Stimulated activated CD4-positive, alpha-beta T cell treated with anti-CD3 and anti-CD28 coated beads, TNF-alpha, amount 100 ng/mL, for 1 hour (primary cell): ENCODE data around the gene YPEL1.

Experiments
- DNase-seq, 3 donors: peaks; one replicate each; pipeline ENCODE4 v3.0.0-alpha.2; 2020; ENCODE audit warnings: low read depth in 3 of 3, low spot score in 1 of 3

Gene YPEL1

DNA sequence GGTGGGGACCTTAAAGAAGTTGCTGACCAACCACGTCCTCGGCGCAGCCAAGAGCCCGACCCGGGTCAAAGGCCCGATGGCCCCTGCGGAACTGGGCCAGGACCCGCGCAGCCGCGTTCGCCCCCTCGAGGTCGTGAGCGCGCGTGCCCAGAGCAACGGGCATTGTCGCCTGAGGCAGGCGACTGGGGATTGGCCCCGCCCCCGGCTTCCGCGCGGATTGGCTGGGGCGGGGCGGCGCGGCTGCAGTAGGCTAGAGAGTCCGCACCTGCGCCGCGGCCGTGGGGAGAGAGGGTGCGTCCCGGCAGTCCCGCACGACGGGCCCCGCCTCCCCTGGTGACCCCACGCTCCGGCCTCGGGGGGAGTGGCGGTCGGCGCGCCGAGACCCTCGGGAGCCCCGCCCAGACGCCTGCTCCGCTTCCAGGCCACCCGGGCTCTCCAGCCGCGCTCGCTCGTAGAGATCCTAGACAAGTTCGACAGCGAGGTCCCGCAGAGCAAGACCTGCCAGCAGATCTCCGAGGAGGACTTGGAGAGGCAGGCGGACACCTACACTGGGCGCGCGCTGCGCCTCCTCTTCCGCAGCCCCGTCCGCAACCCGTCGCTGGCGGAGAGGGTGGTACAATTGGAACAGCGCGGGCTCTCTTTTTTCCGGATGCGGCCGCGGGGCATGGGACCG, 78.1 kb downstream of the YPEL1 start:
- peak in 2 of 3 donors; percentile 34 to 69 for DNase-seq

DNA sequence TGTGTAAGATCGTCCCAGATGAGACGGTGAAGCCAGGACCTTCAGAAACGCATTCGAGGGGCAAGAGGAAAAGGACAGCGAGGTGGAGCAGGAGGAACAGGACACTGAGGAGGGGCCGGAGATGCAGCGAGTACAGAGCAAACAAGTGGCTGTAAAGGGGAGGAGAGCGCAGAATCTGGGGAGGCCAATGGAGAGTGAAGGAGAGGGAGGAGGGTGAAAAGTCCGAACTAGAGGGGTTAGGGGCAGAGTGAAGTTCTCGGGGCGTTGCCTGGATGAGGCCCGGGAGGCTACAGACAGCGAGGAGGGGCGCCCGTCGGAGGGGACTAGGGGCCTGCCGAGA, 78.6 kb downstream of the YPEL1 start:
- no peak for DNase-seq

DNA sequence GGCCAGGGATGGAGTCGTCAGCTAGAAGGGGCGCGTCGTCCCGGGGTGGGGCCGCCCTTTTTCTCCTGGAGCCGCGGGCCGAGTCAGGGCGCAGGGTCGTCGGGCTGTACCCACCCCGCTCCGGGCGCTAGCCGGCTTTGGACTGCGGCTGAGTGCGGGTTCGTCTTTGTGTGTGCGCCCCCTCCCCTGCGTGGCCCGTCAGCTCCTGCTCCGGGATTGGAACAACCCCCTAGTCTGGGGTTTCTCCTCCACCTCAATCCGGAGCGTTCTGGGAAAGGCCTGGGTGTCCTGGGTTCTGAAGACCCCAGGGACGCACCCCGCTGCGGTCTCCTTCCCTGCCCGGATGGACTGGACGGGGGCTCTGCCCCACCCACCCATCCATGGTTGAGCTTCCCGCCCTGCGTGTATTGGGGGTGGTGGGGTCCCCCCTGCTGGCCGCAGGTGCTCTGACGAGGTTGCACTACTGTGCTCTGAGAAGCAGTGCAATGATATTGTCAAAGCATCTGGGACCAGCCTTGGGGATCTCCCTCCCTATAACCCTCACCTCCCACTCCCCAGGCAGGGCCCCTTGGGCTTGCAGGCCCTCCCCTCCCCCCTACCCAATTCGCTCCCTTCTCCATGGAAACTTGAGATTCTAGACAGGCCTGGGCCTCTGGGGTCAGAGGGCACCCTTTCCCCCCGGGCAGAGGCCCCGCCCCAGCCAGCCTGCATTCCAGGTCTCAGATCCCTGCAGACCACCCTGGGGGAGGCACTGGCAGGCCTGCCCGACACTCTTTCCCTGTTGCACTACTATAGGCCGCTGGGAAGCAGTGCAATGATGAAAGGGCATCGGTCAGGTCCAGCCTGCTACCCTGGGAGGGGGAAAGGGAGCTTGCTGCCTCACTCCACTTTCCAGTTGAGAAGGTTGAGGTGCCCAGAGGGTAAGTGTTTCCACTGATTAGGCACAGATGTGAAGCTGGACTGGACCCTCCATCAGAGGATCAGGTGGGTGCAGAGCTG, 82.7 kb downstream of the YPEL1 start:
- no peak for DNase-seq

DNA sequence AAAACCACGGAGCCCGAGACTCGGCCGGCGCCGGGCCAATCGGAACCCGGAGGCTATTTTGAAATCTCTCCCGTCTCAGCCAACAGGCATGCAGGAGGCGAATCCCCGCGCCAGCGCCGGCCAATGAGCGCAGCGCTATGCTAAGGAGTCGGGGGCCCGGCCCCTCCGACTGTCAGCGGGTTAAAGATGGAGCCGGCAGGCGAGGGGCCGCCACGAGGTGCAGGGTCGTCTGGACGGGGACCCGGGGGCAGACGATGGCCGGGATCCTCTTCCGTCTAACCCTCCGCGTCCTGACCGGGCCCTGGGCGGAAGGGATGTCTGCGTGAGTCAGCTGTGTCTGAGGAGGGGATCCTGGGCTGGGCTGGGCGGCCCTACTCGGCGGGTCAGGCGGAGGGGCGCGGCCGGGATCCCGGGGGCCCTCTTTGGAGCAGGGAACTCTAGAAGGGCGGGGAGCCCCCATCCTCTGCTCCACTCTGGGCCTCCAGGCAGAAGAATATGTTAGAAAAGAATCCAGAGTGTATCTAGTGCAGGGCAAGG, 83.5 kb downstream of the YPEL1 start:
- DNase-seq = peak in 2 of 3 donors; percentile 59 to 73

DNA sequence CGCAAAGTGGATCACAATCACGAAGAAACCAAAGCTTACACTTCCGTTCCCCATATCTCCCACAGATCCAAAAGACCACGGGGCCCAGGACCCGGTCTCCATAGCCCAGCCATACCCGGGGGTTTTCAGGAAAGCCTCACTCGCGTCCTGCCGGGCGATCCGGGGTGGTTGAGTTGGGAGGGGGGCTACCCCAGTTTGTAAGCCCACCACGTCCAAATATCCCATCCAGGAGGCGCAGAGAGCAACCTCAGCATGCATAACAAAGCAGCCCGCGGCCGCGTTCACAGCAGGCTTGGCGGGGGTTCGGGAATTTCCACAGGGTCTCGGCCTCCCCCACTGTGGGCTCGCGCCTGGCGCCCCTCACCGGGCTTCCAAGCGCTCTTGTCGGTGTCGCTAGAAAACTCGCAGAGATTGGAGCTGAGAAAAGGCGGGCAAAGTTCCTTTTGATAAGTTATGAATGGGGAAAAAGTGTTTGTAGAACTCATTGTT, 84.0 kb downstream of the YPEL1 start:
- DNase-seq = no peak

DNA sequence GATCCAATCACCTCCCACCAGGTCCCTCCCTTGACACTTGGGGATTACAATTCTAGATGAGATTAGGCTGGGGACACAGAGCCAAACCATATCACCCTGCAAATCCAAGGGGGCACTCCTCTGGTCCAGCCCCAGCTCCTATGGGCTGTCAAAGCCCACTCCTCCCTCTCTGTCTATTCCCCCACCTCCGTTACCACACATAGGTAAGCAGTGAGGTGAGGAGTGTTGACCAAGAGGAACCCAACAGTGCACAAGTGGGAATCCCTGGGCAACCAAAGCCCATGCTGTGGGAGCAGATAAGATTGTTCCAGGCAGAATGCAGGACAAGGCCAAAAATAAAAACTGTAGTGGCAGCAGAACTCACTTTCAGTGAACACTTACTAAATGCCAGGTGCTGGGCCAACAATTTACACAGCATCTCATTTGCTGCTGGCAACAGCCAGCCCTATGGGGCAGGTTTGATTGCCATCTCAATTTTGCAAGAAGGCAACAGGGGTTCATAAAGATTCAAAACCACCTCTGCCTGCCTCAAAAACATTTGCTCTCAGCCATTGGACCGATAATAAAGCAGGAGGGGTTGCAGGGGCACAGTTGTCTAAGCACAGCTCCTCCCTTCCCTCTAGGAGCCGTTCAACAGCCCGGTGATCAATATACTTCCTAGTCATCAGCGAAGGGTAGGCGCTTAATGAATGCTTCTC, 84.6 kb downstream of the YPEL1 start:
- DNase-seq = no peak

DNA sequence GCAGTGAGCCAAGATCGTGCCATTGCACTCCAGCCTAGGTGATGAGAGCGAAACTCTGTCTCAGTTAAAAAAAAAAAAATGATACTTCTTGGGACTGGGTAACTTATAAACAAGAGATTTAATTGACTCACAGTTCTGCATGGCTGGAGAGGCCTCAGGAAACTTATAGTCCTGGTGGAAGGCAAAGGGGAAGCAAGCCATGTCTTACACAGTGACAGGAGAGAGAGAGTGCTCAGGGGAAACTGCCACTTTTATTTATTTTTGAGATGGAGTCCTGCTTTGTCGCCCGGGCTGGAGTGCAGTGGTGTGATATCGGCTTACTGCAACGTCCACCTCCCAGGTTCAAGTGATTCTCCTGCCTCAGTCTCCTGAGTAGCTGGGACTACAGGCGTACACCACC, 85.3 kb downstream of the YPEL1 start:
- DNase-seq = no peak
